Cardiac muscle cell (in vitro differentiated cells and primary cell): ENCODE measurements around the gene ASNSD1. TPM values are rescaled to one million over a fixed set of nuclear protein-coding genes. Genes with fewer than 3 reads are reported as not detected.

Experiments used
- DNase-seq, 2 donors: peaks; one replicate each; pipeline versions ENCODE4 v3.0.0 to v3.0.0-alpha.2; 2010 to 2017; ENCODE audit warnings: low read depth in 1 of 2, low spot score in 1 of 2
- H3K27ac ChIP-seq: fragments of 200-600 bp; sonication (generic); 2 replicates; pipeline ENCODE4 v1.5.1; 2016
- H3K27me3 ChIP-seq: fragments of 200-600 bp; sonication (generic); 2 replicates; pipeline ENCODE4 v1.6.0; 2016; ENCODE audit warnings: control low read depth
- H3K36me3 ChIP-seq: fragments of 200-600 bp; sonication (generic); 2 replicates; pipeline ENCODE4 v1.5.1; 2016; ENCODE audit warnings: control low read depth
- H3K4me1 ChIP-seq: fragments of 200-600 bp; sonication (generic); 2 replicates; pipeline ENCODE4 v1.8.1; 2017; ENCODE audit warnings: low read depth, mild to moderate bottlenecking, mixed run types
- H3K4me3 ChIP-seq: fragments of 200-600 bp; sonication (generic); 2 replicates; pipeline ENCODE4 v1.5.1; 2016; ENCODE audit warnings: mild to moderate bottlenecking
- H3K9me3 ChIP-seq: fragments of 200-600 bp; sonication (generic); 2 replicates; pipeline ENCODE4 v1.5.1; 2017; ENCODE audit warnings: low read depth, mild to moderate bottlenecking, control low read depth
- CTCF ChIP-seq: IDR thresholded peaks from 2 replicates; pipeline ENCODE4 v1.5.1; 2012; ENCODE audit warnings: low read depth, mild to moderate bottlenecking, low read length
- polyA plus RNA-seq: library from polyadenylated mRNA; unstranded; fragments of >200 nt; fragmentation: Nextera tagmentation; extraction: Ambion mirVana; gene quantifications from 2 replicates; pipeline ENCODE4 v1.2.1, GENCODE V29; 2016
- total RNA-seq: library from RNA; depleted of rRNA; stranded (reverse); fragments of >200 nt; gene quantifications from 2 replicates; pipeline ENCODE4 v1.2.3, GENCODE V29; 2016

ASNSD1 gene
- total RNA-seq: 21.8 and 25.2 TPM in 2 replicates
- polyA plus RNA-seq: 36.8 and 37.1 TPM in 2 replicates

- peak; percentile 100 for DNase-seq
- Histone ChIP-seq H3K9me3 (no peaks in the 10 kb centered on the region), H3K4me3 (peak within 1 kb of the TSS; percentile 70), H3K27me3 (no peaks in the 10 kb centered on the region), H3K27ac (peak within 1 kb of the TSS; percentile 26), H3K36me3 (peaks cover 10% of the 10 kb centered on the region), H3K4me1 (peaks cover 6% of the 10 kb centered on the region)
- peak; percentile 89 for TF ChIP-seq CTCF
Measured at GRCh38 chr2:189661148-189661956, at the start of gene ASNSD1. ASNSD1 (plus strand) TSS chr2:189661459; CDS start chr2:189666133, 4,674 bp downstream.

GRCh38 chr2:189613077-189613636 lies 48.1 kb upstream of the ASNSD1 start:
- peak; percentile 76 to 96 for DNase-seq
- H3K9me3 ChIP-seq: no peaks in the 10 kb centered on the region
- no peaks in the 10 kb centered on the region for H3K36me3 ChIP-seq
- no peak overlapping the region for H3K4me3 ChIP-seq
- peak overlapping the region; percentile 58 for H3K27ac ChIP-seq
- H3K4me1 ChIP-seq: peaks cover 18% of the 10 kb centered on the region
- H3K27me3 ChIP-seq: no peaks in the 10 kb centered on the region
- no peak for TF ChIP-seq CTCF

DNA sequence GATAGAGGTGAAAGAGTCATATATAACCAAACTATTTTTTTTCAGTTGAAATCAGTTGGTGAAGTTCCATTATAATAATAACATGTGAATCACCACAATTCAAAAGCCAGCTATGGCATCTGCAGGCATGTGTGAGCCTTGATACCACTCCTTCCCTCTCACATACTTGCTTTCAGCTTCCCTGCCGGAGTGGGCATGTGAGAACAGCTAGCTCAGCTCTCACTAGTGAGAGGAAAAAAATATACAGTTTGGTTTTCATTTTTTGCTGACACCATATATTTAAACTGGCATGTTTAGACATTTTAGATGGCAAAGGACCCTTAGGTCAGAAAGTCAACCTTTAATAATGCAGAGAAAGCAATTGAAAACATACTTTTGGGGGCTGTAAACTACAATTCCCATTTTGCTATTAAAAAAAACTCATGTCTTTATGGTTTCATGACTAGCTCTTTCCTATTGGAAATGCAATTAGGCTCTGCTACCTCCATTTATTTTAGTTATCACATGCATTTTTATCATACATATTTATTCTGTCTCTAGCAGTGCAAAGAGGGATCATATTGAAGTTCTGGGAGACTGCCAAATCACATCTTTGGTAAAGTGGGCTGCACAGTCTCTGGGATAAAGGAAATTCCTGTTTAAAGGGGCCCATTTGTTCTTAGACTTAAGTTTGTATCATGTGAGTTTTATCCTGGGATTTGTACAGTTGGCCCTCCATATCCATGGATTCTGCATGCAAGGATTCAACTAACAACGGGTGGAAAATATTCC lies 47.4 kb upstream of the ASNSD1 start:
- no peaks in the 10 kb centered on the region for H3K27me3 ChIP-seq
- no peaks in the 10 kb centered on the region for H3K36me3 ChIP-seq
- TF ChIP-seq CTCF: no peak
- peak; percentile 56 to 70 for DNase-seq
- H3K9me3 ChIP-seq: no peaks in the 10 kb centered on the region
- H3K4me1 ChIP-seq: peaks cover 18% of the 10 kb centered on the region
- peak overlapping the region; percentile 58 for H3K27ac ChIP-seq
- H3K4me3 ChIP-seq: no peak overlapping the region

GRCh38 chr2:189614585-189614984 lies 46.7 kb upstream of the ASNSD1 start:
- TF ChIP-seq CTCF: no peak
- Histone ChIP-seq H3K36me3 (no peaks in the 10 kb centered on the region), H3K9me3 (no peaks in the 10 kb centered on the region), H3K4me3 (no peak overlapping the region), H3K27me3 (no peaks in the 10 kb centered on the region), H3K27ac (no peak overlapping the region), H3K4me1 (peaks cover 18% of the 10 kb centered on the region)
- DNase-seq: no peak

DNA sequence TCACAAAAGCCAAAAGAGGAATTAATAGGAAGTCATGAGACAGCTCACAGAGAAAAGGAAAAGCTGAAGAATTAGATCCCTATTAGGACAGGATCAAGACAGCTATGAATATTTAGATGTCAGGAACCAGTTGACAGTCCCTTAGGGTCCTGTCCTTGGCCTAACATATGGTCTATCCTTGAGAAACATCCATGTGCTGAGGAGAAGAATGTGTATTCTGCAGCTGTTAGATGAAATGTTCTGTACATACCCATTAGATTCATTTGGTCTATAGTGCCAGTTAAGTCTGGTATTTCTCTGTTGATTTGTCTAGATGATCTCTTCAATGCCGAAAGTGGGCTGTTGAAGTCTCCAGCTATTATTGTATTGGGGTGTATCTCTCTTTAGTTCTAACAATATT lies 43.1 kb upstream of the ASNSD1 start:
- Histone ChIP-seq H3K4me3 (no peak overlapping the region), H3K27me3 (no peaks in the 10 kb centered on the region), H3K4me1 (peaks cover 10% of the 10 kb centered on the region), H3K27ac (no peak overlapping the region), H3K36me3 (no peaks in the 10 kb centered on the region), H3K9me3 (no peaks in the 10 kb centered on the region)
- no peak for TF ChIP-seq CTCF
- DNase-seq: no peak
